Endothelial cell of umbilical vein (primary cell): ENCODE results near the gene TUBB4B. TPM values are rescaled to one million over a fixed set of nuclear protein-coding genes. Genes with fewer than 3 reads are reported as not detected.

Source experiments
- BruUV-seq: library from RNA; stranded (reverse); fragments of 400-500 nt; replicated peaks from 2 replicates; lab custom pipeline; 2021; lab: Mats Ljungman, UMichigan
- CTCF ChIA-PET: fragments of 300-600, 350-600 bp; sonication (Branson Sonifier 250); formaldehyde crosslinking; loops from one replicate; lab custom pipeline; 2021; ENCODE audit warnings: antibody characterized with exemption, inconsistent platforms; lab: Charles Lee
- POLR2A ChIA-PET: fragments of 300-600, 350-600 bp; sonication (Branson Sonifier 250); formaldehyde crosslinking; loops from one replicate; lab custom pipeline; 2021; ENCODE audit warnings: antibody characterized with exemption, inconsistent platforms; lab: Charles Lee
- DNase-seq: peaks from one replicate; pipeline ENCODE4 v3.0.0-alpha.2; 2011; ENCODE audit warnings: low read depth, low spot score
- FAIRE-seq: peaks from 2 replicates; lab custom pipeline; 2011; peaks lifted over from hg19 to GRCh38; lab: Jason Lieb, UNC
- H2AFZ ChIP-seq: 2 replicates; pipeline ENCODE4 v1.6.0; 2012; ENCODE audit warnings: low read depth, low read length, control low read depth, inconsistent platforms
- H3K27ac ChIP-seq: 2 replicates; pipeline ENCODE4 v1.5.1; 2011; ENCODE audit warnings: low read depth, mild to moderate bottlenecking, control low read depth, low read length, moderate library complexity; ENCODE audit not compliant: insufficient read depth
- H3K27me3 ChIP-seq, 2 experiments: 2 replicates each; pipeline versions ENCODE4 v1.6.0 to v1.6.1; 2011; ENCODE audit warnings: low read length in 2 of 2, mixed read lengths in 1 of 2; ENCODE audit not compliant: control insufficient read depth in 2 of 2, insufficient read depth in 2 of 2
- H3K36me3 ChIP-seq, 2 experiments: 2 replicates in 1 of 2; 3 replicates in 1 of 2; pipeline ENCODE4 v1.5.1; 2011; ENCODE audit warnings: low read length in 2 of 2, mild to moderate bottlenecking in 1 of 2, moderate library complexity in 1 of 2; ENCODE audit not compliant: control insufficient read depth in 2 of 2, insufficient read depth in 2 of 2; ENCODE audit errors: extremely low read depth in 1 of 2
- H3K4me1 ChIP-seq: 3 replicates; pipeline ENCODE4 v1.5.1; 2011; ENCODE audit warnings: mild to moderate bottlenecking, low read length; ENCODE audit not compliant: control insufficient read depth, insufficient read depth; ENCODE audit errors: extremely low read depth
- H3K4me2 ChIP-seq: 2 replicates; pipeline ENCODE4 v1.6.1; 2011; ENCODE audit warnings: low read length, control low read depth, mixed read lengths; ENCODE audit not compliant: insufficient read depth
- H3K4me3 ChIP-seq, 3 experiments: fragments of 200-600 bp in 1 of 3; sonication (generic), shearing (Covaris generic) in 1 of 3; replicated peaks in 1 of 3; 2 replicates each; pipeline ENCODE4 v1.5.1; 2011 to 2016; ENCODE audit warnings: control low read depth in 3 of 3, low read length in 3 of 3, mild to moderate bottlenecking in 2 of 3, inconsistent platforms in 1 of 3, low read depth in 1 of 3, moderate library complexity in 1 of 3; ENCODE audit not compliant: insufficient read depth in 1 of 3
- H3K79me2 ChIP-seq: 2 replicates; pipeline ENCODE4 v1.6.0; 2012; ENCODE audit warnings: low read length, inconsistent platforms; ENCODE audit not compliant: control insufficient read depth, insufficient read depth
- H3K9ac ChIP-seq: replicated peaks from 2 replicates; pipeline ENCODE3; 2011; ENCODE audit warnings: low read length, control low read depth; ENCODE audit not compliant: insufficient read depth; ENCODE audit errors: extremely low read depth
- H3K9me1 ChIP-seq: replicated peaks from 3 replicates; pipeline ENCODE4 v1.6.0; 2011; ENCODE audit warnings: mild to moderate bottlenecking, low read length; ENCODE audit not compliant: control insufficient read depth, insufficient read depth; ENCODE audit errors: extremely low read depth
- H3K9me3 ChIP-seq: replicated peaks from 2 replicates; pipeline ENCODE4 v1.5.1; 2012; ENCODE audit warnings: low read length, inconsistent platforms; ENCODE audit not compliant: control insufficient read depth, insufficient read depth
- H4K20me1 ChIP-seq: replicated peaks from 2 replicates; pipeline ENCODE3; 2011; ENCODE audit warnings: mild to moderate bottlenecking, low read length; ENCODE audit not compliant: control insufficient read depth, insufficient read depth; ENCODE audit errors: extremely low read depth
- GATA2 ChIP-seq: IDR thresholded peaks from 2 replicates; pipeline ENCODE4 v1.7.0; 2011; ENCODE audit warnings: low read depth, mild to moderate bottlenecking, moderate library complexity, mixed read lengths, low read length; ENCODE audit not compliant: insufficient read length, insufficient read depth
- dilution Hi-C: fragments of 300-500 bp; cut with MboI; formaldehyde crosslinking; loops from one replicate; pipeline ENCODE4 v1.15.0; 2019; ENCODE audit warnings: low sequenced_read_pairs; ENCODE audit not compliant: extremely low pct_ligation_motif_present
- intact Hi-C: fragments of 100-400 bp; cut with micrococcal nuclease; formaldehyde crosslinking; loops from one replicate; pipeline ENCODE4 v1.10.0; 2022
- polyA plus RNA-seq, 4 experiments: library from polyadenylated mRNA; depleted of rRNA in 3 of 4; stranded (reverse) in 3 of 4; unstranded in 1 of 4; fragments of >200 nt; gene quantifications; 2 replicates each; pipeline versions ENCODE4 v1.2.1 to v1.2.3, GENCODE V29; 2011 to 2012; ENCODE audit warnings: missing spikeins in 1 of 4
- total RNA-seq: library from RNA; stranded (reverse); gene quantifications from 2 replicates; pipeline ENCODE4 v1.2.3, GENCODE V29; 2021
- TF ChIP-seq, protein P1 (sequence below): IDR thresholded peaks from 2 replicates; pipeline ENCODE4 v1.6.1; 2011; ENCODE audit not compliant: insufficient read depth, insufficient read length

Gene TUBB4B
- total and polyA plus RNA-seq, 2 donors (not counting 3 experiments of a cell fraction or from before 2014, with no cell fraction given) = 418 to 558 TPM

DNA sequence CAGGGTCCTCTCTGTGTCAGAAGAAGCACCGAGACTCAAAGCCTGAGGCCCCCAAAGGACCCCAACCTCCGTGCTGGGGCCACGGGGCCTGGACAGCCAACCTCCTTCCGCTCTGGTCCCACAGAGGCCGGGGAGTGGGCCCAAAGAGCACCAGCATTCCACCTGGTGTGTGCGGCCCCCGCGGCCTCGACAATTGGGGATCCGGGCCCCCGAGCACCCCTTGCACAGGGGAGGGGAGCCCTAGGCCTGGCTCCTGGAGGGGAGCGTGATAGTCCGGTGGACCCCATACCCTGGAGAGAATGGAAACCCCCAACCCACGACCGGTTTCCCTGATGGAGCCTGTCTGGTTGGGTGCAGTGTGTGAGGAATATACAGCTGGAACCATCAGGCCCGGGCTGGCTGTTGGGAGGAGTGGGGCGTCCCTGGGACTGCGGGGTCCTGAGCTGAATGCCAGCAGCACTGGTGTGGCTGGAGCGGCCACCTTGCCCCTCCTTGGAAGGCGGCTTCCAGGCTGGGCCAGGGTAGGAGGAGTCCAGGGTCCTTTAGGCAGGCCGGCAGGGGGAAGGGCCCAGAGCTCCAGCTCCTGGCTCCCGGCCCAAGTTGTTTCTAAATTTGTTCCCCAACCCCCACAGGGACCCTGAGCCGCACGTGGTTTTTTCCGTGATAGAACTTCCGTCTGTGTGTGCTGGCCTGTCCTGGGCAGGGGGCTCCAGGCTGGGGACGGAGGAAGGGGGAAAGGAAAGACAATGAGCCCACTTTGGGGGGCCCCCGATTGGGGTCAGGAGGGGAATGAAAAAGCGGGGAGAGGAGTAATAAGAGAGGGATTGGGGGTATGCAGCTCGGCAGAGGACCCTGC, 35.6 kb downstream of the TUBB4B start:
- Histone ChIP-seq H3K4me2 (peak overlapping the region; percentile 24), H3K9ac (peak overlapping the region; percentile 75), H3K79me2 (peaks cover 40% of the 10 kb centered on the region), H3K4me3 (peak overlapping the region in 1 of 3 experiments; percentile 60), H2AFZ (no peak overlapping the region), H3K27ac (peak overlapping the region; percentile 91), H3K9me3 (no peaks in the 10 kb centered on the region), H3K27me3 (no peaks in the 10 kb centered on the region), H3K36me3 (peaks cover 10 to 18% of the 10 kb centered on the region in 2 experiments), H3K9me1 (no peaks in the 10 kb centered on the region), H4K20me1 (no peaks in the 10 kb centered on the region), H3K4me1 (peaks cover 24% of the 10 kb centered on the region)
- TSS peak; percentile 81 for BruUV-seq
- FAIRE-seq = peak; percentile 59
- CTCF ChIA-PET = interaction anchor here (0.6 to 2.7 kb wide), 10 partner anchors 10 to 40 kb away, joined by 3 to 23 read pairs (median 5); partner anchors contain the start of gene NRARP
- dilution Hi-C loops = no loop called here
- no peak for TF ChIP-seq GATA2
- TF ChIP-seq, protein P1, sequence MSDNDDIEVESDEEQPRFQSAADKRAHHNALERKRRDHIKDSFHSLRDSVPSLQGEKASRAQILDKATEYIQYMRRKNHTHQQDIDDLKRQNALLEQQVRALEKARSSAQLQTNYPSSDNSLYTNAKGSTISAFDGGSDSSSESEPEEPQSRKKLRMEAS = peak; percentile 32
- POLR2A ChIA-PET = interaction anchor here (0.7 to 2.0 kb wide), 7 partner anchors 10 to 40 kb away, joined by 3 to 10 read pairs (median 4); partner anchors contain the start of gene TUBB4B
- intact Hi-C loops = loop anchor here (1.0 kb wide), 4 partner anchors 7 to 35 kb away; partner anchors contain the start of genes NELFB and TUBB4B
- DNase-seq = peak; percentile 45
